GM12873 (cell line): ENCODE measurements around the gene HMGCS2.

ENCODE experiments used
- CTCF ChIP-seq: IDR thresholded peaks from 2 replicates; pipeline ENCODE4 v1.5.1; 2012; ENCODE audit warnings: low read depth, mild to moderate bottlenecking, moderate library complexity, low read length, control low read depth; ENCODE audit not compliant: insufficient read depth; ENCODE audit errors: missing control alignments

Gene HMGCS2

GRCh38 chr1:119740896-119741780, 27.6 kb downstream of the HMGCS2 start:
- no peak for TF ChIP-seq CTCF

- no peak for TF ChIP-seq CTCF
These were observed 28.4 kb downstream of the HMGCS2 start for GRCh38 chr1:119740261-119740660.

GRCh38 chr1:119739150-119739549, 29.6 kb downstream of the HMGCS2 start:
- TF ChIP-seq CTCF = no peak

GRCh38 chr1:119738100-119738720, 30.5 kb downstream of the HMGCS2 start:
- TF ChIP-seq CTCF = no peak

GRCh38 chr1:119737040-119737682, 31.5 kb downstream of the HMGCS2 start:
- TF ChIP-seq CTCF = no peak

- no peak for TF ChIP-seq CTCF
These were observed 32.1 kb downstream of the HMGCS2 start for GRCh38 chr1:119736649-119737039.

GRCh38 chr1:119735217-119735616, 33.5 kb downstream of the HMGCS2 start:
- no peak for TF ChIP-seq CTCF
